Neutrophil (primary cell): Measurements from ENCODE around the gene ARL6IP1.
"Not testable (repeated sequence)": the region's sequence is repeated elsewhere in the genome, so short reads cannot be mapped to it uniquely, and the experiment has no call there.

ENCODE experiments used
- H3K27ac ChIP-seq: fragments of 200-600 bp; sonication (generic); 2 replicates; pipeline ENCODE4 v1.5.1; 2016; ENCODE audit warnings: mild to moderate bottlenecking, moderate library complexity
- H3K27me3 ChIP-seq: fragments of 200-600 bp; sonication (generic); 2 replicates; pipeline ENCODE4 v1.6.0; 2016; ENCODE audit warnings: mild to moderate bottlenecking
- H3K36me3 ChIP-seq: fragments of 200-600 bp; sonication (generic); 2 replicates; pipeline ENCODE4 v1.5.1; 2017
- H3K4me1 ChIP-seq, 2 experiments: fragments of 200-600 bp in 1 of 2; sonication (generic) in 1 of 2; 1 replicate in 1 of 2; 2 replicates in 1 of 2; pipeline versions ENCODE4 v1.5.1 to v1.6.1; 2013 to 2016; ENCODE audit warnings: low read depth in 1 of 2, low read length in 1 of 2, mild to moderate bottlenecking in 1 of 2, moderate library complexity in 1 of 2; ENCODE audit not compliant: control insufficient read depth in 1 of 2, insufficient read depth in 1 of 2
- H3K4me3 ChIP-seq, 2 experiments: fragments of 200-600 bp in 1 of 2; sonication (generic) in 1 of 2; 1 replicate in 1 of 2; 2 replicates in 1 of 2; pipeline ENCODE4 v1.5.1; 2013 to 2016; ENCODE audit warnings: low read depth in 1 of 2, low read length in 1 of 2, mild to moderate bottlenecking in 1 of 2, moderate library complexity in 1 of 2
- H3K9me3 ChIP-seq: fragments of 200-600 bp; sonication (generic); 2 replicates; pipeline ENCODE4 v1.5.1; 2016
- TF ChIP-seq, protein P1 (sequence below): fragments of 200-600 bp; sonication (generic); IDR thresholded peaks from 2 replicates; pipeline ENCODE4 v1.5.1; 2016; ENCODE audit warnings: antibody characterized with exemption

Gene ARL6IP1

DNA sequence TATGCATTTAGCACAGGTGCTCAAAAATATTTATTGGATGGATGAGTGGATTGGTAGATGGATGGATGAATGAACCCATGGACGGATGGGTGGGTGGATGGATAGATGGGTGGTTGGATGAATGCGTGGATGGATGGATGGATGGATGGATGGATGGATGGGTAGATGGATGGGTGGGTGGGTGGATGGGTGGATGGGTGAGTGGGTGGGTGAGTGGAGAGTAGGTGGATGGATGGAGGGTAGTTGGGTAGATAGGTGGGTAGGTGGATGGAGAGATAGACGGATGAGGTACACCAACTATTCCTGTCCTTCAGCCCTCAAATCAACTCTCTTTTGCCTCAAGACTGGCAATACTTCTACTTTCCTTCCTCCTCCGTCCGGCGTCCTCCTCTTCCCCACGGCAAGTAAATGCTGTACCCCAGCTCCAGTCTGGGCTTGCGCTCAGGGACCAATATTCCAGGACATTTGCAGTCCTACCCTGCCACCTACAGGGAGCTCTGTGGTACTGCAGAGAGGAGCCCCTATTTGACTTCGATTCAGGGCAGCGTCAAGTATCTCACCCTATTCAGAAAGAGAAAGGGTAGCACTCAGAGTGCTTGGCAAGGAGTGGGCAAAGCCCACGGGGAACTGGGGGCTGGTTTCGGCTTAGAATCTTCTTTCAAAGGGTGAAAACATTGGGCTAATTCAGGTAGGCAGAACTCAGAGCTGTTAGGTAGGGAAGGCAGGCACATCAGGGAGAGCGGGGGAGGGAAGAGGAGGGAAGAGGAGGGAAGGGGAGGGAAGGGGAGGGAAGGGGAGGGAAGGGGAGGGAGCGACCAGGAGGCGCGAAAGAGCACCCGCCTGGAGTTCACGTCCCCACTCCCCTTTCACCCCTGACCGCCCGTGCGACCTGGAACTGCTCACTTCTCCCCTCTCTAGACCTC, 41.5 kb downstream of the ARL6IP1 start:
- not testable (repeated sequence) for H3K27me3 ChIP-seq, H3K4me3 ChIP-seq, H3K4me1 ChIP-seq, H3K36me3 ChIP-seq, H3K9me3 ChIP-seq, H3K27ac ChIP-seq
- TF ChIP-seq, protein P1, sequence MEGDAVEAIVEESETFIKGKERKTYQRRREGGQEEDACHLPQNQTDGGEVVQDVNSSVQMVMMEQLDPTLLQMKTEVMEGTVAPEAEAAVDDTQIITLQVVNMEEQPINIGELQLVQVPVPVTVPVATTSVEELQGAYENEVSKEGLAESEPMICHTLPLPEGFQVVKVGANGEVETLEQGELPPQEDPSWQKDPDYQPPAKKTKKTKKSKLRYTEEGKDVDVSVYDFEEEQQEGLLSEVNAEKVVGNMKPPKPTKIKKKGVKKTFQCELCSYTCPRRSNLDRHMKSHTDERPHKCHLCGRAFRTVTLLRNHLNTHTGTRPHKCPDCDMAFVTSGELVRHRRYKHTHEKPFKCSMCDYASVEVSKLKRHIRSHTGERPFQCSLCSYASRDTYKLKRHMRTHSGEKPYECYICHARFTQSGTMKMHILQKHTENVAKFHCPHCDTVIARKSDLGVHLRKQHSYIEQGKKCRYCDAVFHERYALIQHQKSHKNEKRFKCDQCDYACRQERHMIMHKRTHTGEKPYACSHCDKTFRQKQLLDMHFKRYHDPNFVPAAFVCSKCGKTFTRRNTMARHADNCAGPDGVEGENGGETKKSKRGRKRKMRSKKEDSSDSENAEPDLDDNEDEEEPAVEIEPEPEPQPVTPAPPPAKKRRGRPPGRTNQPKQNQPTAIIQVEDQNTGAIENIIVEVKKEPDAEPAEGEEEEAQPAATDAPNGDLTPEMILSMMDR: peak; percentile 76

DNA sequence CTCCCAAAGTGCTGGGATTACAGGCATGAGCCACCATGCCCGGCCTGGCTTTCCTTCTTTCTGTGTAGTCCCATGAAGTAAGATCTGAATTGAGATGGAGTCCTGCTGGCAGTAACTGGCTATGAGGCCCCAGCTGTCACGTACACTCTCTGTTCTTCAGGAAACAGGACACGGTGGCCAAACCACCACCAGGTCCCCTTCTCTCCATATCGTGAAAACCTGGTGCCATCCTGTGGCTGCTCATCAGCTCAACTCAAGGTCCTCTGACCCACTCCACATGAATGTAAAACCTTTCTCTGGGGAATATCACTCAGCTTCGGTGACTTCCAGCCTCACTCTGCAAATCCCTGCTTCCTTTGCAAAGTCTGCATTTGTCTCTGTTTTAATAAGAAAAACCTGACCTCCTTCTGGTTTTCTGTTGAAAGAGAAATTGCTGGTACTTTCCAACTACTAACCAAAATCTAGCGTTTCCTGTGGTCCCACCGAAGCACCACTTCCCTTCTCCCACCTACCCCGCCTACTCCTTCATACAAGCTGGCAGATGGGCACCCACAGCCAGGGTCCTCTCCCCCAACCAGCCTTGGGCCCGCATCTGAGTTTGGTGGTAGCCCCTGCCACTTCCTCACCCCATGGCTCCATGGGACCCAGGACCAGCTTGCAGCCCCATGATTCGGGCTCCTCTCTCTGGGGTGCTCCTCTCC, 43.2 kb downstream of the ARL6IP1 start:
- H3K9me3 ChIP-seq, H3K27me3 ChIP-seq, H3K4me3 ChIP-seq, H3K4me1 ChIP-seq, H3K27ac ChIP-seq, H3K36me3 ChIP-seq: not testable (repeated sequence)

DNA sequence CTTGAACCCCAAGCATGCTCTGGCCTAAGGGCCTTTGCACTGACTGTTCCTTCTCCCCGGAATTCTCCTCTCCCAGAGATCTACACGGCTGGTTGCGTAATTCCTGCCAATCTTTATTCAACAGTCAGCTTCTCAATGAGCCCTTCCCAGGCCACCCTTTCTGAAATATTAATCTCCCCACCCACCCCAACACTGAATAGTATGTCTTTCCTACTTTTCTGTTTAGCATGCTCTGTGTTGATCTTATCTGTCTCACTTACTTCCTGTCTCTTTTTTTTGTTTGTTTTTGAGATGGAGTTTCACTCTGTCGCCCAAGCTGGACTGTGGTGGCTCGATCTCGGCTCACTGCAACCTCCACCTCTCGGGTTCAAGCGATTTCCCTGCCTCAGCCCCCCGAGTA, 44.7 kb downstream of the ARL6IP1 start:
- not testable (repeated sequence) for H3K9me3 ChIP-seq, H3K4me1 ChIP-seq, H3K36me3 ChIP-seq, H3K27ac ChIP-seq, H3K27me3 ChIP-seq, H3K4me3 ChIP-seq

DNA sequence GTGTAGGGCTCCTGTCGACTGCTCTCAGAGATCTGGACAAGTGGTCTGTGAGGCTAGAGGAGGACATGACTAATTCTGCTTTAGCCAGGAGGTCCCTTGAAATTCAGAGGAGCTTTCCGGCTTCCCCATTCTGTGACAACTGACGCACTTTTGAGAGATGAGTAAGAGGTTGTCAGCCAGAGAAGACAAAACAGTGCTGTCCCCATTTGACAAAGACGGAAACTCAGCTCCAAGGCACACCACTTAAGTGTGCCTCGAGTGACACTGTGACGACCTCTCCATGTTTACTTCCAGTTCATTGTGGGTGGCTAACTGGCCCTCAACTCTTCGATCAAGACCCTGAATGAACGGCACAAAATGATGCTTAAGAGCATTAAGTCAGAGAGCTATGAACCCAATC, 58.5 kb downstream of the ARL6IP1 start:
- not testable (repeated sequence) for H3K4me1 ChIP-seq, H3K9me3 ChIP-seq, H3K27ac ChIP-seq, H3K27me3 ChIP-seq, H3K36me3 ChIP-seq, H3K4me3 ChIP-seq
